ENCODE measurements around the gene AKT1. TPM values are rescaled to one million over a fixed set of nuclear protein-coding genes. Genes with fewer than 3 reads are reported as not detected.
A peak's percentile ranks its signal among the peaks of the same experiment; 100 is the strongest.

Gene AKT1
- total and polyA plus RNA-seq, 2 of the 13 experiments (the other 11 are each of a cell fraction or from before 2014, with no cell fraction given): 96.2 to 116 TPM

DNA sequence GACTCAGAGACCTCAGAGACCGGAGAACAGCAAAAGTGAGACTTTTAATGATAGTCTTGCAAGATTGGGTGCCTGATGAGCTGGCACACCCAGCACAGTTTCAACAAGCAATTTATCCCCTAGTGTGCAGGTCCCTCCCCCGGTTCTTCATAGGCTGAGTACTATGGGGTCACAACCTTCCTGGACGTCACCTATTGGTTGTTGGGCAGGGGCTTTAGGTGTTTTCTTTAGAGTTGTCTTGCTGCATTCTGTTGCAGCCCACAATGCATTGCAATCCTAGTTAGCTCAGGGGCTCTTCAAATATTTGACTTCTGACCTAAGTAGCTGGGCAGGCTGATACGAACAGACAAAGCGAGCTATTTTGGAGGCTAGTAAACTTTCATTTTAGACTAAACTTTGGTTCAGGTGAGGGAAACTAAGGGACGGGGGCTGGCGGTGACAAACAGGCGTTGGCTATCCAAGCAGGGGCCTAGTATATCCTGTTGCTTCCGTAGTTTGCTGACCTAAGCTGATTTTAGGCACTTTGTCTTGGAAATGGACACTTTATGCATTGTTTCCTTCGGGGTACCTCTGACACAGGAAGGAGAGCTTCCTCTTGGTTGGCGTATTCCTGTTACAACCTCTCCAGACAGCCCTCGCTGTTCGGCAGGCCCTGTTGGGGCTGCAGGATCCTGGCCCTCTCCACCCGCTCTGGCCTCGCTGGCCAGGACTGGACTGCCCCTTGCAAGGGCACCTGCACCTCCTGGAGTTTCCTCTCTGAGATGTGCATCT is 28.5 kb downstream of the AKT1 start (continued):
- TF ChIP-seq, protein P1, sequence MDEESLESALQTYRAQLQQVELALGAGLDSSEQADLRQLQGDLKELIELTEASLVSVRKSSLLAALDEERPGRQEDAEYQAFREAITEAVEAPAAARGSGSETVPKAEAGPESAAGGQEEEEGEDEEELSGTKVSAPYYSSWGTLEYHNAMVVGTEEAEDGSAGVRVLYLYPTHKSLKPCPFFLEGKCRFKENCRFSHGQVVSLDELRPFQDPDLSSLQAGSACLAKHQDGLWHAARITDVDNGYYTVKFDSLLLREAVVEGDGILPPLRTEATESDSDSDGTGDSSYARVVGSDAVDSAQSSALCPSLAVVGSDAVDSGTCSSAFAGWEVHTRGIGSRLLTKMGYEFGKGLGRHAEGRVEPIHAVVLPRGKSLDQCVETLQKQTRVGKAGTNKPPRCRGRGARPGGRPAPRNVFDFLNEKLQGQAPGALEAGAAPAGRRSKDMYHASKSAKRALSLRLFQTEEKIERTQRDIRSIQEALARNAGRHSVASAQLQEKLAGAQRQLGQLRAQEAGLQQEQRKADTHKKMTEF (CRISPR knock-in tag; IDR thresholded peaks at IDR 0.05): peak; percentile 63
- TF ChIP-seq, protein P2, sequence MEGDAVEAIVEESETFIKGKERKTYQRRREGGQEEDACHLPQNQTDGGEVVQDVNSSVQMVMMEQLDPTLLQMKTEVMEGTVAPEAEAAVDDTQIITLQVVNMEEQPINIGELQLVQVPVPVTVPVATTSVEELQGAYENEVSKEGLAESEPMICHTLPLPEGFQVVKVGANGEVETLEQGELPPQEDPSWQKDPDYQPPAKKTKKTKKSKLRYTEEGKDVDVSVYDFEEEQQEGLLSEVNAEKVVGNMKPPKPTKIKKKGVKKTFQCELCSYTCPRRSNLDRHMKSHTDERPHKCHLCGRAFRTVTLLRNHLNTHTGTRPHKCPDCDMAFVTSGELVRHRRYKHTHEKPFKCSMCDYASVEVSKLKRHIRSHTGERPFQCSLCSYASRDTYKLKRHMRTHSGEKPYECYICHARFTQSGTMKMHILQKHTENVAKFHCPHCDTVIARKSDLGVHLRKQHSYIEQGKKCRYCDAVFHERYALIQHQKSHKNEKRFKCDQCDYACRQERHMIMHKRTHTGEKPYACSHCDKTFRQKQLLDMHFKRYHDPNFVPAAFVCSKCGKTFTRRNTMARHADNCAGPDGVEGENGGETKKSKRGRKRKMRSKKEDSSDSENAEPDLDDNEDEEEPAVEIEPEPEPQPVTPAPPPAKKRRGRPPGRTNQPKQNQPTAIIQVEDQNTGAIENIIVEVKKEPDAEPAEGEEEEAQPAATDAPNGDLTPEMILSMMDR (CRISPR knock-in tag; IDR thresholded peaks at IDR 0.05): no peak
- TF ChIP-seq EEA1 (CRISPR knock-in tag; IDR thresholded peaks at IDR 0.05; ENCODE audit: borderline replicate concordance): no peak
- TF ChIP-seq SNAPC2 (CRISPR knock-in tag; IDR thresholded peaks at IDR 0.05): peak; percentile 23; the same call in 1 of the 2 replicates
- TF ChIP-seq, protein P3, sequence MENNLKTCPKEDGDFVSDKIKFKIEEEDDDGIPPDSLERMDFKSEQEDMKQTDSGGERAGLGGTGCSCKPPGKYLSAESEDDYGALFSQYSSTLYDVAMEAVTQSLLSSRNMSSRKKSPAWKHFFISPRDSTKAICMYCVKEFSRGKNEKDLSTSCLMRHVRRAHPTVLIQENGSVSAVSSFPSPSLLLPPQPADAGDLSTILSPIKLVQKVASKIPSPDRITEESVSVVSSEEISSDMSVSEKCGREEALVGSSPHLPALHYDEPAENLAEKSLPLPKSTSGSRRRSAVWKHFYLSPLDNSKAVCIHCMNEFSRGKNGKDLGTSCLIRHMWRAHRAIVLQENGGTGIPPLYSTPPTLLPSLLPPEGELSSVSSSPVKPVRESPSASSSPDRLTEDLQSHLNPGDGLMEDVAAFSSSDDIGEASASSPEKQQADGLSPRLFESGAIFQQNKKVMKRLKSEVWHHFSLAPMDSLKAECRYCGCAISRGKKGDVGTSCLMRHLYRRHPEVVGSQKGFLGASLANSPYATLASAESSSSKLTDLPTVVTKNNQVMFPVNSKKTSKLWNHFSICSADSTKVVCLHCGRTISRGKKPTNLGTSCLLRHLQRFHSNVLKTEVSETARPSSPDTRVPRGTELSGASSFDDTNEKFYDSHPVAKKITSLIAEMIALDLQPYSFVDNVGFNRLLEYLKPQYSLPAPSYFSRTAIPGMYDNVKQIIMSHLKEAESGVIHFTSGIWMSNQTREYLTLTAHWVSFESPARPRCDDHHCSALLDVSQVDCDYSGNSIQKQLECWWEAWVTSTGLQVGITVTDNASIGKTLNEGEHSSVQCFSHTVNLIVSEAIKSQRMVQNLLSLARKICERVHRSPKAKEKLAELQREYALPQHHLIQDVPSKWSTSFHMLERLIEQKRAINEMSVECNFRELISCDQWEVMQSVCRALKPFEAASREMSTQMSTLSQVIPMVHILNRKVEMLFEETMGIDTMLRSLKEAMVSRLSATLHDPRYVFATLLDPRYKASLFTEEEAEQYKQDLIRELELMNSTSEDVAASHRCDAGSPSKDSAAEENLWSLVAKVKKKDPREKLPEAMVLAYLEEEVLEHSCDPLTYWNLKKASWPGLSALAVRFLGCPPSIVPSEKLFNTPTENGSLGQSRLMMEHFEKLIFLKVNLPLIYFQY (CRISPR knock-in tag; IDR thresholded peaks at IDR 0.05; ENCODE audit: borderline replicate concordance): no peak
- no peak for TF ChIP-seq SRSF1 (optimal IDR thresholded peaks at IDR 0.05; ENCODE audit: low read depth, low read length)
- TF ChIP-seq, protein P4, sequence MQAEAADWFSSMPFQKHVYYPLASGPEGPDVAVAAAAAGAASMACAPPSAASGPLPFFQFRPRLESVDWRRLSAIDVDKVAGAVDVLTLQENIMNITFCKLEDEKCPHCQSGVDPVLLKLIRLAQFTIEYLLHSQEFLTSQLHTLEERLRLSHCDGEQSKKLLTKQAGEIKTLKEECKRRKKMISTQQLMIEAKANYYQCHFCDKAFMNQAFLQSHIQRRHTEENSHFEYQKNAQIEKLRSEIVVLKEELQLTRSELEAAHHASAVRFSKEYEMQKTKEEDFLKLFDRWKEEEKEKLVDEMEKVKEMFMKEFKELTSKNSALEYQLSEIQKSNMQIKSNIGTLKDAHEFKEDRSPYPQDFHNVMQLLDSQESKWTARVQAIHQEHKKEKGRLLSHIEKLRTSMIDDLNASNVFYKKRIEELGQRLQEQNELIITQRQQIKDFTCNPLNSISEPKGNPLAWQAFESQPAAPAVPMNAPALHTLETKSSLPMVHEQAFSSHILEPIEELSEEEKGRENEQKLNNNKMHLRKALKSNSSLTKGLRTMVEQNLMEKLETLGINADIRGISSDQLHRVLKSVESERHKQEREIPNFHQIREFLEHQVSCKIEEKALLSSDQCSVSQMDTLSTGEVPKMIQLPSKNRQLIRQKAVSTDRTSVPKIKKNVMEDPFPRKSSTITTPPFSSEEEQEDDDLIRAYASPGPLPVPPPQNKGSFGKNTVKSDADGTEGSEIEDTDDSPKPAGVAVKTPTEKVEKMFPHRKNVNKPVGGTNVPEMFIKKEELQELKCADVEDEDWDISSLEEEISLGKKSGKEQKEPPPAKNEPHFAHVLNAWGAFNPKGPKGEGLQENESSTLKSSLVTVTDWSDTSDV (CRISPR knock-in tag; IDR thresholded peaks at IDR 0.05): no peak
- no peak for TF ChIP-seq ZNF672 (CRISPR knock-in tag; IDR thresholded peaks at IDR 0.05)
- TF ChIP-seq GABPB1 (CRISPR knock-in tag; IDR thresholded peaks at IDR 0.05): no peak
- TF ChIP-seq DPF2 (CRISPR knock-in tag; IDR thresholded peaks at IDR 0.05; ENCODE audit: borderline replicate concordance, low read depth): no peak
- no peak; the same call in 1 of the 2 replicates for TF ChIP-seq TGIF2 (CRISPR knock-in tag; IDR thresholded peaks at IDR 0.05)
- TF ChIP-seq, protein P5, sequence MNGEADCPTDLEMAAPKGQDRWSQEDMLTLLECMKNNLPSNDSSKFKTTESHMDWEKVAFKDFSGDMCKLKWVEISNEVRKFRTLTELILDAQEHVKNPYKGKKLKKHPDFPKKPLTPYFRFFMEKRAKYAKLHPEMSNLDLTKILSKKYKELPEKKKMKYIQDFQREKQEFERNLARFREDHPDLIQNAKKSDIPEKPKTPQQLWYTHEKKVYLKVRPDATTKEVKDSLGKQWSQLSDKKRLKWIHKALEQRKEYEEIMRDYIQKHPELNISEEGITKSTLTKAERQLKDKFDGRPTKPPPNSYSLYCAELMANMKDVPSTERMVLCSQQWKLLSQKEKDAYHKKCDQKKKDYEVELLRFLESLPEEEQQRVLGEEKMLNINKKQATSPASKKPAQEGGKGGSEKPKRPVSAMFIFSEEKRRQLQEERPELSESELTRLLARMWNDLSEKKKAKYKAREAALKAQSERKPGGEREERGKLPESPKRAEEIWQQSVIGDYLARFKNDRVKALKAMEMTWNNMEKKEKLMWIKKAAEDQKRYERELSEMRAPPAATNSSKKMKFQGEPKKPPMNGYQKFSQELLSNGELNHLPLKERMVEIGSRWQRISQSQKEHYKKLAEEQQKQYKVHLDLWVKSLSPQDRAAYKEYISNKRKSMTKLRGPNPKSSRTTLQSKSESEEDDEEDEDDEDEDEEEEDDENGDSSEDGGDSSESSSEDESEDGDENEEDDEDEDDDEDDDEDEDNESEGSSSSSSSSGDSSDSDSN (CRISPR knock-in tag; IDR thresholded peaks at IDR 0.05): 0 out of 2 replicates have a peak, but pooled peaks have one; percentile 11
- no peak; the same call in 1 of the 2 replicates for TF ChIP-seq KLF12 (CRISPR knock-in tag; IDR thresholded peaks at IDR 0.05; ENCODE audit: borderline replicate concordance)
- TF ChIP-seq CEBPB (IDR thresholded peaks at IDR 0.05; ENCODE audit: borderline replicate concordance, low read depth, low read length): peak; percentile 28; the same call in 1 of the 2 replicates
